NT2/D1 (cell line): ENCODE measurements around the gene ATP10A.

Source experiments
- SUZ12 ChIP-seq: IDR thresholded peaks from 2 replicates; pipeline ENCODE4 v1.6.1; 2011; ENCODE audit not compliant: insufficient read length, insufficient read depth; ENCODE audit errors: extremely low read depth
- YY1 ChIP-seq: IDR thresholded peaks from 2 replicates; pipeline ENCODE4 v1.6.1; 2011; ENCODE audit not compliant: insufficient read length, insufficient read depth
- ZNF274 ChIP-seq: IDR thresholded peaks from 2 replicates; pipeline ENCODE4 v1.6.1; 2011; ENCODE audit warnings: mild to moderate bottlenecking, low read depth, low read length

DNA sequence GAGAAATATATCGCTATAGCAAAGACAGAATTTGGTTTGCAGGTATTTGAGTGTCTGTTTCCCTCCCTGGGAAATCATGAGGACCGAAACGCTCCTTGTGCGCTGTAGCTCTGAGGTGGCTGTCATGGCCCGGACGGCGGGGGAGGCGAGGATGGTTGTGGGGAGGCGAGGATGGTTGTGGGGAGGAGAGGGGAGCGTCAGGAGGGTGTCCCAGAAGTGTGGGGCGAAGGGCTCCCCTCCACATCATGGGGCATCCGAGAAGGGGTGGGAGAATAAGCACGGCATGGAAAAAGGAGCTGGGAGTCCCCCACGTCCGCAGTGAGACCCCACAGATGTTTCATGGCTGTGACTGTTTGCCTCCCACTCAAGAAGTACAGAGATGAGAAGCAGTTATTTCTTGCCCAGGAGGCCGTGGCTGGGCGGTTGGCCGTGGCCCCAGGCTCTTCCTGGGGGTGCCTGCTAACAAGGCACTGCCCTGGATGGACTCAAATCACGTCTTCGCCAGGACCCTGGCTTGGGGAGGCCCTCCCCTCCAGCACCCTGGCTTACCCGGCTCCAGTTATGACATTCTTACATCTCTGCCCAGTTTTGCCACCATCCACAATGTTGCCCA lies 947 bp upstream of the ATP10A start:
- no peak for TF ChIP-seq YY1
- TF ChIP-seq ZNF274, result no peak
- no peak for TF ChIP-seq SUZ12
